GM23248 (cell line): ENCODE data around the gene AK9. TPM values are rescaled to one million over a fixed set of nuclear protein-coding genes. Genes with fewer than 3 reads are reported as not detected.

Experiments used
- DNase-seq: peaks from one replicate; pipeline ENCODE4 v3.0.0-alpha.2; 2015
- H2AFZ ChIP-seq: fragments of 200-600 bp; sonication (generic); 2 replicates; pipeline ENCODE4 v1.6.1; 2016; ENCODE audit warnings: antibody characterized with exemption
- H3F3A ChIP-seq: fragments of 200-600 bp; sonication (generic); 2 replicates; pipeline ENCODE4 v1.6.1; 2016; ENCODE audit warnings: mild to moderate bottlenecking, antibody characterized with exemption, mixed run types; ENCODE audit not compliant: insufficient read depth
- H3K27ac ChIP-seq: fragments of 200-600 bp; sonication (generic); 2 replicates; pipeline ENCODE4 v1.5.1; 2016; ENCODE audit warnings: mild to moderate bottlenecking
- H3K27me3 ChIP-seq: fragments of 200-600 bp; sonication (generic); replicated peaks from 2 replicates; pipeline ENCODE4 v1.6.1; 2016; ENCODE audit warnings: mild to moderate bottlenecking; ENCODE audit not compliant: insufficient read depth
- H3K36me3 ChIP-seq: fragments of 200-600 bp; sonication (generic); 2 replicates; pipeline ENCODE4 v1.6.1; 2016; ENCODE audit warnings: low read depth, mild to moderate bottlenecking
- H3K4me1 ChIP-seq: fragments of 200-600 bp; sonication (generic); 2 replicates; pipeline ENCODE4 v1.6.1; 2016; ENCODE audit warnings: mild to moderate bottlenecking; ENCODE audit not compliant: insufficient read depth
- H3K4me2 ChIP-seq: fragments of 200-600 bp; sonication (generic); one replicate; pipeline ENCODE4 v1.6.1; 2016; ENCODE audit warnings: mild to moderate bottlenecking; ENCODE audit not compliant: unreplicated experiment
- H3K4me3 ChIP-seq: fragments of 200-600 bp; sonication (generic); 2 replicates; pipeline ENCODE4 v1.5.1; 2016; ENCODE audit warnings: mild to moderate bottlenecking
- H3K79me2 ChIP-seq: fragments of 200-600 bp; sonication (generic); 2 replicates; pipeline ENCODE4 v1.6.1; 2016; ENCODE audit warnings: mild to moderate bottlenecking; ENCODE audit not compliant: insufficient read depth
- H3K9ac ChIP-seq: fragments of 200-600 bp; sonication (generic); 2 replicates; pipeline ENCODE4 v1.6.1; 2016; ENCODE audit warnings: mild to moderate bottlenecking
- H3K9me2 ChIP-seq: fragments of 200-600 bp; sonication (generic); 2 replicates; pipeline ENCODE4 v1.6.1; 2016; ENCODE audit warnings: mixed run types, mild to moderate bottlenecking, moderate library complexity; ENCODE audit not compliant: insufficient read depth
- H3K9me3 ChIP-seq: fragments of 200-600 bp; sonication (generic); one replicate; pipeline ENCODE4 v1.6.1; 2017; ENCODE audit warnings: low read depth
- H4K20me1 ChIP-seq: fragments of 200-600 bp; sonication (generic); 2 replicates; pipeline ENCODE4 v1.6.0; 2016; ENCODE audit not compliant: insufficient read depth
- EZH2 ChIP-seq: fragments of 200-600 bp; sonication (generic); IDR thresholded peaks from 2 replicates; pipeline ENCODE4 v1.6.1; 2018; ENCODE audit warnings: antibody characterized with exemption, mild to moderate bottlenecking; ENCODE audit not compliant: insufficient read depth, poor library complexity, severe bottlenecking
- EZH2phosphoT487 ChIP-seq: fragments of 200-600 bp; sonication (generic); IDR thresholded peaks from 2 replicates; pipeline ENCODE4 v1.6.1; 2018; ENCODE audit warnings: antibody characterized with exemption, moderate library complexity, mild to moderate bottlenecking, low read depth; ENCODE audit not compliant: insufficient read depth
- WGBS, 2 experiments: methylation state at CpG; one replicate each; pipeline ENCODE4 v1.1.6; 2015 to 2017; ENCODE audit warnings: low lambda C conversion rate in 2 of 2, low coverage in 1 of 2; ENCODE audit errors: missing lambda C conversion rate in 2 of 2; 5-methylcytosine and 5-hydroxymethylcytosine counted together
- in situ Hi-C: fragments of 300-500 bp; cut with MboI; formaldehyde crosslinking; loops from 2 replicates; pipeline ENCODE4 v1.15.0; 2020
- polyA plus RNA-seq: library from polyadenylated mRNA; unstranded; fragments of >200 nt; fragmentation: Nextera tagmentation; extraction: Ambion mirVana; gene quantifications from 2 replicates; pipeline ENCODE4 v1.2.1, GENCODE V29; 2016
- total RNA-seq: library from RNA; depleted of rRNA; stranded (reverse); fragments of >200 nt; shearing (Covaris generic); gene quantifications from 2 replicates; pipeline ENCODE4 v1.2.3, GENCODE V29; 2014

The AK9 gene
- total and polyA plus RNA-seq, 2 experiments from 2014 or later, result 3.6 to 7.2 TPM

DNA sequence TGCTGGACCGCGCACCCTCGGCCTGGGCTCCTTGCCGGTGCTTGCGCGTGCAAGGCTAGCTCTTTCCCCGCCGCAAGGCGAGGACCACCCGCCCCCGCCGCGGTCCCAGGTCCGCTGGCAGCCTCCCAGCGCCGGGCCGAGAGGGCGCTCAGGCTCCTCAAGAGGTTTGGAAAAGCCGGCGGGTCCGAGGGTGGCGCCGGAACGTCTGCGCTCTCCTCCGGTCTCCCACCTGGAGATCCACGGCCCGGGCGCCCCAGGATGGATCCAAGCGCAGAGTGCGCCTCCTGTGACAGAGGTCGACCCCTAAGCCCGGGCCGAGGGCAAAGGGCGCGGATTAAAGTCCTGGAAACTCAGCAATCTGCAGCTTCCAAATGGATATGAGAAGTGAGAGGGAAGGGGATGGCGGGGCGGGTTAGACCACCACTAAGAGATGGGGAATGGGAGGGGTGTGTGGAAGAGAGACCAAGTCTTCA, 234.9 kb downstream of the AK9 start:
- peak overlapping the region; percentile 91 for H3K9ac ChIP-seq
- H3K4me2 ChIP-seq, result peak overlapping the region; percentile 96
- in situ Hi-C loops, result no loop called here
- H3K36me3 ChIP-seq, result peaks cover 8% of the 10 kb centered on the region; the same call in 1 of the 2 replicates
- no peak for DNase-seq
- no peaks in the 10 kb centered on the region for H3K27me3 ChIP-seq
- H3K4me1 ChIP-seq, result peaks cover 21% of the 10 kb centered on the region
- no peaks in the 10 kb centered on the region for H3K9me3 ChIP-seq
- H2AFZ ChIP-seq, result peak overlapping the region; percentile 81
- 0 to 2% methylated on average over 22 to 35 of the region's 38 CpGs for WGBS, 2 experiments
- peaks cover 18% of the 10 kb centered on the region; the same call in 1 of the 2 replicates for H3K79me2 ChIP-seq
- H3K27ac ChIP-seq, result peak overlapping the region; percentile 93
- no peaks in the 10 kb centered on the region for H3K9me2 ChIP-seq
- H3F3A ChIP-seq, result peaks cover 18% of the 10 kb centered on the region
- TF ChIP-seq EZH2phosphoT487 (no peak), EZH2 (no peak)
- H4K20me1 ChIP-seq, result no peaks in the 10 kb centered on the region
- peak overlapping the region; percentile 83 for H3K4me3 ChIP-seq

DNA sequence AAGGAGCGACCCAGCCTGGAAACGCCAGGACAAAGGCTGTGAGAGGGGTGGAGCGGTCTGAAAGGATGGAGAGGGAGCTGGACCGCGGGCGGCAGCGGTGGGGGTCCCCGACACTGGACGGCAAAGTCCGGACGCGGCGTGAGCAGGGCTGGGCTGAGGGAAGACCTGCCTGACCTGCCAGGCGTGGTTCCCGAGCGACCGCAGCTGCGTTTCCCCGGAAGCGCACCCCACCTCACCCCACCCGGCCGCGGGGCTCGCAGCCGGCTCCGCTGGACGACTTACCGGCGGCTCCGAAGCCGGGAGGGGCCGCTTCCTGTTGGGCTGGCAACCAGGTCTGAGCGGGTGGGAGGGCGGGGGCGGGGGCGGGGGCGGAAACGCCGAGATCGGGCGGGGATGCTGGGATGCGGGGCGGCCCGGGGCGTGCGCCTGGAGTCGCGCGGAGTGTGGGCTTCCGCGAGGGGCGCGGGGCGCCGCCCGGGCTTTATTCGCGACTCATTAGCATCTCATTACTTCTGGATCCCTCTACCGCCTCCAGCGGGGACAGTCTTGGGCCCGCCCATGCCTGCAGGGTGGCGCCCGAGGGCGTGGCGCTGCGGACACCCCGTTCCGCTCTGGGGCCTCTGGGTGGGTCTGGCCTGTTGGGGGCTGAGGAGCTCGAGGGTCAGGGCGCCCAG, 235.4 kb downstream of the AK9 start, which contains the start of gene MICAL1:
MICAL1 (minus strand) TSS at position 336 of the 674 bp plus-strand sequence. CDS start 1,576 bp downstream, outside the sequence.
- Histone ChIP-seq H3F3A (peaks cover 18% of the 10 kb centered on the region), H3K4me1 (peaks cover 21% of the 10 kb centered on the region), H3K4me2 (peak within 1 kb of the TSS; percentile 96), H3K9me3 (no peaks in the 10 kb centered on the region), H2AFZ (peak within 1 kb of the TSS; percentile 82), H3K27ac (peak within 1 kb of the TSS; percentile 93), H3K9ac (peak within 1 kb of the TSS; percentile 91), H4K20me1 (no peaks in the 10 kb centered on the region), H3K27me3 (no peaks in the 10 kb centered on the region), H3K79me2 (peaks cover 18% of the 10 kb centered on the region; the same call in 1 of the 2 replicates), H3K4me3 (peak within 1 kb of the TSS; percentile 83), H3K9me2 (no peaks in the 10 kb centered on the region), H3K36me3 (peaks cover 7% of the 10 kb centered on the region; the same call in 1 of the 2 replicates)
- DNase-seq, result peak; percentile 86
- in situ Hi-C loops, result no loop called here
- TF ChIP-seq EZH2 (no peak), EZH2phosphoT487 (no peak)
- 0% methylated on average over 25 to 38 of the region's 70 CpGs for WGBS, 2 experiments

DNA sequence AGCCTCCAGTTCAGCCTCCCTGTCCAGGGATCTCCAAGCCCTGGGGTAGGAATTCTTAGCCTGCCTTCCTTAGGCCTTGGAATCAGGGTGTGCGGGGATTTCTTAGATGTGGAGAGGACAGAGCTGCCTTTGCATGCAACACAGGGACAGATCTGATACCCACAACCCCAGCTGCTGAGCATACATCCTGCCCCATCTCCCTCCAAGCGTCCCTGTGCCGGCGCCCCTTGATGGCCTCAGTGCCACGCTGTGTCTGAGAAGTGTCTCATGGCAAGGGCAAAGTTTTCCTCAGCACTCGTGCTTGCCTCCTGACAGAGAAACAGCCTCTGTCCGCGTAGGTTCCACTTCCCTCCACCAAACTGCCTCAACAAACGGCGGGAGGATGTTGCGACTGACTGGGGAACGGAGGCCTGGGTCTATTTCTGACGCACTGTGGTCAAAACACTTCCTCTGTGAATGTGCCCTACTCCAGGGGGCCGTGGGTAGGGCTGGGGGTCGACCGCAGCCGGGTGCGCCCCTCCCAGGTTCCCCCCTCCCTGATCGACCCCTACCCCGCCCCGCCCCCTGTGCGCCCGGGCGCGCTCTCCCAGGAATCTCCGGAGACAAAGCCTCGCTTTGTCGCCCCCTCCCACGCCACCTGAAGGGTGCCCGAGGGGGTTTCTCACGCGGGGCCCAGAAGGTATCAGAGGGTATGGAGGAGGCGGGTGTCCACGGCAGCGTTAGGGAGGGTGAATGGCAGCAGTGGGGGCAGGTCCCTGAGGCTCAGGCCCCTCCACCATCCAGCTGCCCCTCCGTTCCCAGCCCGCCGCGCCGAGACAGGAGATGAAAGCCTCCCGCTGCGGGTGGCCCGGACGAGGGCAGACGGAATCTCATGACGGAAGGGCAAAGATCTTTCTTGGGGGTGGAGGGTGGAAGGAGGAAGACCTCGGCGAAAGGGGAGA, 236.2 kb downstream of the AK9 start:
- peak overlapping the region; percentile 41 for H3K27ac ChIP-seq
- H3K9ac ChIP-seq, result peak overlapping the region; percentile 91
- peak overlapping the region; percentile 82 for H2AFZ ChIP-seq
- peaks cover 18% of the 10 kb centered on the region; the same call in 1 of the 2 replicates for H3K79me2 ChIP-seq
- no peaks in the 10 kb centered on the region for H3K9me2 ChIP-seq
- in situ Hi-C loops, result no loop called here
- H4K20me1 ChIP-seq, result no peaks in the 10 kb centered on the region
- H3K4me1 ChIP-seq, result peaks cover 21% of the 10 kb centered on the region
- H3K36me3 ChIP-seq, result peaks cover 7% of the 10 kb centered on the region; the same call in 1 of the 2 replicates
- no peaks in the 10 kb centered on the region for H3K27me3 ChIP-seq
- H3K4me3 ChIP-seq, result peak overlapping the region; percentile 83
- no peak for TF ChIP-seq EZH2phosphoT487
- no peak for TF ChIP-seq EZH2
- H3K9me3 ChIP-seq, result no peaks in the 10 kb centered on the region
- peak; percentile 69 for DNase-seq
- H3F3A ChIP-seq, result peaks cover 18% of the 10 kb centered on the region
- peak overlapping the region; percentile 63 for H3K4me2 ChIP-seq
- 2% methylated on average over 34 to 48 of the region's 48 CpGs for WGBS, 2 experiments
